GM12878 (cell line): Measurements from ENCODE around the gene FBXW10B. TPM values are rescaled to one million over a fixed set of nuclear protein-coding genes. Genes with fewer than 3 reads are reported as not detected.

ENCODE experiments used
- ATAC-seq: fragments of 200-7000 bp; cut with Tn5 transposase; 3 replicates; pipeline ENCODE4 v1.9.1; 2020; ENCODE audit warnings: mild to moderate bottlenecking, moderate library complexity
- BruUV-seq: library from RNA; stranded (reverse); fragments of 400-500 nt; replicated peaks from 2 replicates; lab custom pipeline; 2021; lab: Mats Ljungman, UMichigan
- CTCF ChIA-PET: fragments of 300-600 bp; sonication (Branson Sonifier 250); formaldehyde crosslinking; extraction: SDS; loops from one replicate; lab custom pipeline; 2021; ENCODE audit warnings: inconsistent platforms; lab: Yijun Ruan, JAX
- POLR2A ChIA-PET: fragments of 350-600 bp; formaldehyde crosslinking; extraction: SDS; loops from one replicate; lab custom pipeline; 2021; ENCODE audit warnings: inconsistent platforms; lab: Charles Lee
- RAD21 ChIA-PET: fragments of 300-600 bp; sonication (Branson Sonifier 250); formaldehyde crosslinking; loops from one replicate; lab custom pipeline; 2023; ENCODE audit warnings: antibody characterized with exemption; ENCODE audit not compliant: unreplicated experiment; lab: Charles Lee
- SMC1A ChIA-PET: fragments of 300-600 bp; sonication (Branson Sonifier 250); formaldehyde crosslinking; loops from one replicate; lab custom pipeline; 2023; ENCODE audit not compliant: unreplicated experiment, uncharacterized antibody; lab: Charles Lee
- DNase-seq: peaks from one replicate; pipeline ENCODE4 v3.0.0-alpha.2; 2011; ENCODE audit warnings: low read depth, low spot score
- FAIRE-seq: peaks from 3 replicates; lab custom pipeline; 2011; peaks lifted over from hg19 to GRCh38; lab: Jason Lieb, UNC
- H2AFZ ChIP-seq: 2 replicates; pipeline ENCODE4 v1.6.0; 2011; ENCODE audit warnings: low read depth, low read length, control low read depth; ENCODE audit not compliant: control insufficient read depth
- H3K27ac ChIP-seq: 2 replicates; pipeline ENCODE4 v1.5.1; 2011; ENCODE audit warnings: control low read depth; ENCODE audit not compliant: control insufficient read depth, insufficient read depth
- H3K27me3 ChIP-seq, 2 experiments: replicated peaks in 1 of 2; 2 replicates each; pipeline versions ENCODE4 v1.6.0 to v1.6.1; 2011; ENCODE audit warnings: low read length in 1 of 2; ENCODE audit not compliant: control insufficient read depth in 2 of 2, insufficient read depth in 2 of 2
- H3K36me3 ChIP-seq, 2 experiments: 2 replicates each; pipeline ENCODE4 v1.5.1; 2011; ENCODE audit warnings: low read length in 1 of 2; ENCODE audit not compliant: control insufficient read depth in 2 of 2, insufficient read depth in 2 of 2
- H3K4me1 ChIP-seq: 2 replicates; pipeline ENCODE4 v1.6.1; 2011; ENCODE audit warnings: mild to moderate bottlenecking, low read length, moderate library complexity, mixed read lengths; ENCODE audit not compliant: control insufficient read depth, insufficient read depth
- H3K4me2 ChIP-seq: 2 replicates; pipeline ENCODE4 v1.6.0; 2011; ENCODE audit warnings: control low read depth; ENCODE audit not compliant: control insufficient read depth, insufficient read depth
- H3K4me3 ChIP-seq: fragments of 200-600 bp; sonication (generic); 2 replicates; pipeline ENCODE4 v1.5.1; 2016
- H3K79me2 ChIP-seq: 2 replicates; pipeline ENCODE4 v1.6.0; 2011; ENCODE audit warnings: low read length; ENCODE audit not compliant: control insufficient read depth, insufficient read depth
- H3K9ac ChIP-seq: 2 replicates; pipeline ENCODE4 v1.8.0; 2011; ENCODE audit warnings: low read length, control low read depth, mixed read lengths; ENCODE audit not compliant: control insufficient read depth, insufficient read depth
- H3K9me3 ChIP-seq: replicated peaks from 3 replicates; pipeline ENCODE4 v1.5.1; 2011; ENCODE audit warnings: mild to moderate bottlenecking, low read length; ENCODE audit not compliant: control insufficient read depth, insufficient read depth
- H4K20me1 ChIP-seq: 2 replicates; pipeline ENCODE4 v1.6.0; 2011; ENCODE audit not compliant: control insufficient read depth, insufficient read depth
- CBX3 ChIP-seq: fragments of 200-600 bp; sonication (generic); IDR thresholded peaks from 2 replicates; pipeline ENCODE4 v1.6.1; 2016; ENCODE audit warnings: low read depth, borderline replicate concordance
- FOS ChIP-seq: IDR thresholded peaks from 3 replicates; pipeline ENCODE4 v1.6.1; 2011; ENCODE audit warnings: borderline replicate concordance; ENCODE audit not compliant: insufficient read length; ENCODE audit errors: extremely low read depth
- IKZF2 ChIP-seq, 2 experiments: fragments of 450-650 bp; IDR thresholded peaks; 2 replicates each; pipeline ENCODE4 v1.6.1; 2017; ENCODE audit warnings: mild to moderate bottlenecking in 2 of 2, moderate library complexity in 2 of 2
- KAT2A ChIP-seq: conservative IDR thresholded peaks from 2 replicates; pipeline ENCODE4 v1.6.1; 2011; ENCODE audit warnings: low read depth, low read length; ENCODE audit not compliant: control insufficient read depth
- POLR2A ChIP-seq: IDR thresholded peaks from 2 replicates; pipeline ENCODE4 v1.6.1; 2011; ENCODE audit warnings: low read depth, mild to moderate bottlenecking, low read length
- STAT1 ChIP-seq: fragments of 450-650 bp; conservative IDR thresholded peaks from 2 replicates; pipeline ENCODE4 v1.6.1; 2014; ENCODE audit warnings: antibody characterized with exemption, mild to moderate bottlenecking
- TCF7 ChIP-seq: IDR thresholded peaks from 2 replicates; pipeline ENCODE4 v1.6.1; 2014; ENCODE audit warnings: antibody characterized with exemption, borderline replicate concordance
- ZBTB40 ChIP-seq: fragments of 450-650 bp; IDR thresholded peaks from 2 replicates; pipeline ENCODE4 v1.6.1; 2016; ENCODE audit warnings: mild to moderate bottlenecking, moderate library complexity, borderline replicate concordance
- WGBS: methylation state at CpG from one replicate; pipeline ENCODE4 v1.1.6; 2016; ENCODE audit warnings: low lambda C conversion rate; ENCODE audit not compliant: insufficient replicate concordance, insufficient coverage; ENCODE audit errors: missing lambda C conversion rate; 5-methylcytosine and 5-hydroxymethylcytosine counted together
- in situ Hi-C: fragments of 300-500 bp; cut with MboI; formaldehyde crosslinking; loops from 9 replicates; pipeline ENCODE4 v1.14.3; 2018; ENCODE audit warnings: mixed read lengths
- intact Hi-C: fragments of 100-400 bp; cut with micrococcal nuclease; formaldehyde crosslinking; loops from one replicate; pipeline ENCODE4 v1.14.2; 2022; ENCODE audit not compliant: unreplicated experiment
- polyA plus RNA-seq, 11 experiments: library from polyadenylated mRNA; depleted of rRNA in 4 of 11; unstranded in 6 of 11; stranded (reverse) in 5 of 11; fragments of >200 nt; fragmentation: Nextera tagmentation in 4 of 11; fragmentation: Illumina TruSeq in 1 of 11; extraction: Ambion mirVana in 4 of 11; extraction: Trizol in 1 of 11; gene quantifications; 1 replicate in 1 of 11; 2 replicates in 10 of 11; pipeline versions ENCODE4 v1.2.1 to v1.2.3, GENCODE V29; 2011 to 2016; ENCODE audit warnings: inconsistent platforms in 2 of 11, missing spikeins in 2 of 11, low read depth in 1 of 11
- total RNA-seq, 4 experiments: library from RNA; depleted of rRNA in 3 of 4; stranded (reverse); fragments of >200 nt in 3 of 4; fragmentation: Illumina TruSeq in 1 of 4; extraction: Trizol in 1 of 4; gene quantifications; 2 replicates each; pipeline versions ENCODE4 v1.2.1 to v1.2.3, GENCODE V29; 2013 to 2021

The FBXW10B gene
- total and polyA plus RNA-seq, 10 of the 15 experiments (the other 5 are each of a cell fraction or from before 2014, with no cell fraction given): 0.04 to 0.19 (median 0.11) TPM; not detected in 5

GRCh38 chr17:15648386-15648785 is 28.9 kb upstream of the FBXW10B start:
- H3K79me2 ChIP-seq: no peaks in the 10 kb centered on the region
- no peaks in the 10 kb centered on the region for H3K27me3 ChIP-seq
- no peak overlapping the region for H3K4me3 ChIP-seq
- DNase-seq (no peak), FAIRE-seq (no peak), ATAC-seq (no peak)
- 86% methylated on average over 5 of the region's 5 CpGs for WGBS
- peaks cover 10% of the 10 kb centered on the region for H3K4me1 ChIP-seq
- no TSS peak for BruUV-seq
- no peak overlapping the region for H3K27ac ChIP-seq
- intact Hi-C loops: no loop called here
- SMC1A ChIA-PET: interaction anchor here (0.7 kb wide), 1 partner anchor 11 kb away, joined by 3 read pairs; no protein-coding TSS in a partner anchor
- no peak for TF ChIP-seq IKZF2 (IDR thresholded peaks at IDR 0.05)
- no peak for TF ChIP-seq CBX3
- no peak for TF ChIP-seq FOS
- no peak for TF ChIP-seq TCF7
- no peak for TF ChIP-seq STAT1
- no peak for TF ChIP-seq POLR2A
- TF ChIP-seq ZBTB40: no peak
- TF ChIP-seq KAT2A: no peak
- CTCF ChIA-PET: interaction anchor here (0.9 kb wide), 1 partner anchor 13 kb away, joined by 3 read pairs; no protein-coding TSS in a partner anchor
- RAD21 ChIA-PET: no interaction called here
- H3K4me2 ChIP-seq: no peak overlapping the region
- in situ Hi-C loops: no loop called here
- H3K36me3 ChIP-seq: no peaks in the 10 kb centered on the region
- POLR2A ChIA-PET: interaction anchor here (0.5 kb wide), 1 partner anchor 28 kb away, joined by 4 read pairs; no protein-coding TSS in a partner anchor
- no peak overlapping the region for H2AFZ ChIP-seq
- H3K9me3 ChIP-seq: no peaks in the 10 kb centered on the region
- H3K9ac ChIP-seq: no peak overlapping the region
- no peaks in the 10 kb centered on the region for H4K20me1 ChIP-seq
